HEK293 (cell line): Measurements from ENCODE around the gene TMEM186.

Experiments used
- CTCF ChIP-seq: fragments of 450-650 bp; formaldehyde crosslinking; IDR thresholded peaks from 2 replicates; pipeline ENCODE4 v1.5.1; 2016; ENCODE audit warnings: missing biosample characterization, missing genetic modification characterization
- KLF16 ChIP-seq: fragments of 450-650 bp; formaldehyde crosslinking; IDR thresholded peaks from 2 replicates; pipeline ENCODE4 v1.5.1; 2017; ENCODE audit warnings: missing biosample characterization, missing genetic modification characterization
- ZNF292 ChIP-seq: fragments of 450-650 bp; formaldehyde crosslinking; IDR thresholded peaks from 2 replicates; pipeline ENCODE4 v1.5.1; 2016; ENCODE audit warnings: low read depth, missing biosample characterization, missing genetic modification characterization, borderline replicate concordance
- ZNF510 ChIP-seq: fragments of 450-650 bp; formaldehyde crosslinking; IDR thresholded peaks from 2 replicates; pipeline ENCODE4 v1.5.1; 2018; ENCODE audit warnings: mild to moderate bottlenecking, missing genetic modification characterization, missing biosample characterization; ENCODE audit not compliant: insufficient replicate concordance
- ZNF660 ChIP-seq: fragments of 450-650 bp; IDR thresholded peaks from 2 replicates; pipeline ENCODE4 v1.5.1; 2018; ENCODE audit warnings: missing biosample characterization, mild to moderate bottlenecking, missing genetic modification characterization
- ZNF747 ChIP-seq: fragments of 450-650 bp; formaldehyde crosslinking; IDR thresholded peaks from 2 replicates; pipeline ENCODE4 v1.5.1; 2016; ENCODE audit warnings: missing biosample characterization, missing genetic modification characterization
- ZNF830 ChIP-seq: fragments of 450-650 bp; IDR thresholded peaks from 2 replicates; pipeline ENCODE4 v1.5.0; 2018; ENCODE audit warnings: missing biosample characterization, missing genetic modification characterization, low read depth, mild to moderate bottlenecking, moderate library complexity
- TF ChIP-seq, protein P1 (sequence below): fragments of 450-650 bp; formaldehyde crosslinking; IDR thresholded peaks from 2 replicates; pipeline ENCODE4 v1.5.1; 2016; ENCODE audit warnings: missing biosample characterization, missing genetic modification characterization

DNA sequence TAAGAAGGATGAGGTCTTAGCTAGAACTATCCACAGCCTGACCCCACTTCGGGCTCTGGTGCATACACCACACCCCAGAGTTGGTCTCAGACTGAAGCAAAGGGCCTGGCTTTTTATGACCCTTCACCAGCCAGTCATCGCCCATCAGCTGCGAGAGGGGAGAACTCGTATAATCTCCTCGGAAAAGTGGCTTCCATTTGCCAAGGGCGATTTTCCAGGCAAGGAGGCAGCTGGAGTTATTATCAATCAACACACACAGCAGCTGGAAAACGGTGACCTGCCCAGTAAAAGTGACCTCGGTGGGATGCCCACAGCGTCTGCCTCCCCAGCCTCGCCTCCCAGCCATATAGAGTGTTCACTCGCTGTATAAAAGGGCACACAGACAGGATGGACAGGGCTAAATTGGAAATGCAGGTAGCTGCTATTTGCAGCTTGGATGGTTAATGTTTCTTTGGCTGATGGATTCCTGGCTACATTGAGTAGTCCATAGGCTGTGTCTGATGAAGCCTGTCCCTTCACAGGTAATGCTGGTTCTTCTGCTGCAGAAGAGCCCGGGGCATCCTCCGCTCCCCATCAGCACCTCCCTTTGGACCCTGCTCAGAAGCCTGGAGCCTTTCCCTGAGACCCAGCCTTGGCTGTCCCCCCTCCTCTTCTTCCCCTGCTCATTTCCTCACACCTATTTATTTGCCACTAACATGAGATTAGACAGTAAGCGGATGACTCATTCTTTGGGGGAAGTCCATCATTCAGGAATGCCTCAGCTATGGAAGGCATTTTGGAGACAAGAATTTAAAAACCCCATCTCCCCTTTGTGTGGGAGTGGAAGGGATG is 45.7 kb downstream of the TMEM186 start:
- TF ChIP-seq CTCF (no peak), ZNF510 (tag by site-specific recombination) (no peak), ZNF830 (tag by site-specific recombination) (no peak), ZNF660 (tag by site-specific recombination) (no peak), ZNF747 (tag by site-specific recombination) (no peak), ZNF292 (tag by site-specific recombination) (no peak), KLF16 (tag by site-specific recombination) (no peak)
- TF ChIP-seq, protein P1, sequence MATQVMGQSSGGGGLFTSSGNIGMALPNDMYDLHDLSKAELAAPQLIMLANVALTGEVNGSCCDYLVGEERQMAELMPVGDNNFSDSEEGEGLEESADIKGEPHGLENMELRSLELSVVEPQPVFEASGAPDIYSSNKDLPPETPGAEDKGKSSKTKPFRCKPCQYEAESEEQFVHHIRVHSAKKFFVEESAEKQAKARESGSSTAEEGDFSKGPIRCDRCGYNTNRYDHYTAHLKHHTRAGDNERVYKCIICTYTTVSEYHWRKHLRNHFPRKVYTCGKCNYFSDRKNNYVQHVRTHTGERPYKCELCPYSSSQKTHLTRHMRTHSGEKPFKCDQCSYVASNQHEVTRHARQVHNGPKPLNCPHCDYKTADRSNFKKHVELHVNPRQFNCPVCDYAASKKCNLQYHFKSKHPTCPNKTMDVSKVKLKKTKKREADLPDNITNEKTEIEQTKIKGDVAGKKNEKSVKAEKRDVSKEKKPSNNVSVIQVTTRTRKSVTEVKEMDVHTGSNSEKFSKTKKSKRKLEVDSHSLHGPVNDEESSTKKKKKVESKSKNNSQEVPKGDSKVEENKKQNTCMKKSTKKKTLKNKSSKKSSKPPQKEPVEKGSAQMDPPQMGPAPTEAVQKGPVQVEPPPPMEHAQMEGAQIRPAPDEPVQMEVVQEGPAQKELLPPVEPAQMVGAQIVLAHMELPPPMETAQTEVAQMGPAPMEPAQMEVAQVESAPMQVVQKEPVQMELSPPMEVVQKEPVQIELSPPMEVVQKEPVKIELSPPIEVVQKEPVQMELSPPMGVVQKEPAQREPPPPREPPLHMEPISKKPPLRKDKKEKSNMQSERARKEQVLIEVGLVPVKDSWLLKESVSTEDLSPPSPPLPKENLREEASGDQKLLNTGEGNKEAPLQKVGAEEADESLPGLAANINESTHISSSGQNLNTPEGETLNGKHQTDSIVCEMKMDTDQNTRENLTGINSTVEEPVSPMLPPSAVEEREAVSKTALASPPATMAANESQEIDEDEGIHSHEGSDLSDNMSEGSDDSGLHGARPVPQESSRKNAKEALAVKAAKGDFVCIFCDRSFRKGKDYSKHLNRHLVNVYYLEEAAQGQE (tag by site-specific recombination) = no peak
